Measurements from ENCODE around the gene BCR.

BCR gene

DNA sequence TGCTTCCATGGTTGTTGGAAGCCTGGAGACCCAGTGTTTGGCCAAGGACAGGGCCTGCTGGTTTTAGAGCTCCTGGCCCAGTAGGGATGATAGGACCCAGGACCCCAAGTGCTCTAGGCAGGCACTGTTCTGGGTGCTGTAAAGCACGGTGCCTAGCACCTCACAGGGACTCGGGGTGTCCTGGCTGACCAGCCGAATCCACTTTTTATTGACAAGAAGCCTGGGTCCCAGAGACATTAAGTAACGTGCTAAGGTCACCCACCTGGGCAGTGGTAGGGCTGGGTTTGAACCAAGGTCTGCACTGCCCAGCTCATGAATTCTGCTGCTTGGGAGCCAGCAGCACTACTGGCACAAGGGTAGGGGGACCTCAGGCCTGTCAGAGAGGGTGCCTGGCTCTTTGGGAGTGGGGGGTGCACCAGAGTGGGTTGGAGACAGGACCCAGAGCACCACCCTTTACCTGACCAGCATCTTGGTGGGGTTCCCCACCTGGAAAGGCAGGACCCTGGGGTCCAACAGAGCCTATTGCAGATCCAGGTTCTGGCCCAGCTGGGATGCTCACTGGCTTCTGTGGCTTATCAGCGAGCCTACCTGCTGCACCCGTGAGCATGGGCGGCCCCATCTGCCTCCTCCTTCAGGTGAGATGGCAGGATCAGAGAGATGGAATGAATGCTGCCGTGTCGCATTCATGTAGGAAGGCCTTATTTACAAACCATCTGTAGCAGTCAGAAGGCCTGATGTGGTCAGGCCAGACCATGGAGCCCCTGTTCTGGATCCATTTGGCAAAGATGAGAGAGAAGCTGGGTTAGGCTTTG, 52.0 kb downstream of the BCR start:
- no peak for DNase-seq

DNA sequence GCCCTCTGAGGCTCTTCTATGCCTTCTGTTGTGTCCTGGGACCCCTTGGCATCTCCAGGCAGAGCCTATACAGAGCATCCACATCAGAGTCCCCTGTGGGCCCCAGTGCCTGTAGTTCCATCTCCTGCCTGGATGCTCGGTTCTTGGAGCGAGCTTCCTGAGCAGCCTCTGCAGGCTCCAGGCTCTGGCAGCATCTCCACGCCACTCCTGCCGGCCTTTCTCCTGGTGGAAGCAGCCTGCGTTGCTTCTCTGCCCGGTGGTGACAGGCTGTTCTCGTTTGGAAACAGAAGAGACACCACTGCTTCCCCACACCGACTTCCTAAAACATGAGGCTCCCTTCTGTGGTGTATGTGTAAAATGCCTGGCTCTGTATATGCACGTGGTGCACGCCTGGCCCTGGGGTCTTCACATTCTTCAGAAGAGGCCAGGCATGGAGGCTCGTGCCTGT, 52.8 kb downstream of the BCR start:
- DNase-seq, result peak; percentile 44 to 64

DNA sequence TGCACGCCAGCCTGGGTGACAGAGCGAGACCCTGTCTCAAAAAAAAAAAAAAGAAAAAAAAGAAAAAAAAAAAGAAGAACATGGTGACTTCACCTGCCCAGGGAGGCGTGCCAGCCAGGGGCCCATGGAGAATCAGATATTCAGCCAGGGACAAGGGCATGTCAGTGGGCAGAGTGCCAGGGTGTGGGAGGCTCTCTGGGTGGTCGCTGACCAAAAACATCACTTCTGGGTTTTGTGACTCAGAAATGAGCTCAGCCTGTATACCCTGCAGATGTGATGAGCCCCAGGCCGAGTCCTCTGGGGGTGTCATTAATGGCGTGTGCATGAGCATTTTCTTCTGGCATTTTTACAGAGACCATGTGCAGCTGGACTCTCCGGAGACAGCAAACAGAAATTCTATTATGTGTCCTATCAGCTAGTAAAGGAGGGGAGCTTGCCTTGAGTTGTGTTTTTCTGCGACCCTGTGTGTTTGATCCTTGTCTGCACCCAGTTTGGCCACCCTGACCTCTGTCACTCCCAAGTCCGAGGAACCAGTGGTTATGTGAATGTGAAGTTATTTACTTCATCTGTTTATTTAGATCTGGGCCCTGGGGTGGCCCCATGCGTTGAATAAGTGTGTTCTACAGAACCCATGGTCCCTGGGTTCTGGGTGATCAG, 53.6 kb downstream of the BCR start:
- no peak for DNase-seq

DNA sequence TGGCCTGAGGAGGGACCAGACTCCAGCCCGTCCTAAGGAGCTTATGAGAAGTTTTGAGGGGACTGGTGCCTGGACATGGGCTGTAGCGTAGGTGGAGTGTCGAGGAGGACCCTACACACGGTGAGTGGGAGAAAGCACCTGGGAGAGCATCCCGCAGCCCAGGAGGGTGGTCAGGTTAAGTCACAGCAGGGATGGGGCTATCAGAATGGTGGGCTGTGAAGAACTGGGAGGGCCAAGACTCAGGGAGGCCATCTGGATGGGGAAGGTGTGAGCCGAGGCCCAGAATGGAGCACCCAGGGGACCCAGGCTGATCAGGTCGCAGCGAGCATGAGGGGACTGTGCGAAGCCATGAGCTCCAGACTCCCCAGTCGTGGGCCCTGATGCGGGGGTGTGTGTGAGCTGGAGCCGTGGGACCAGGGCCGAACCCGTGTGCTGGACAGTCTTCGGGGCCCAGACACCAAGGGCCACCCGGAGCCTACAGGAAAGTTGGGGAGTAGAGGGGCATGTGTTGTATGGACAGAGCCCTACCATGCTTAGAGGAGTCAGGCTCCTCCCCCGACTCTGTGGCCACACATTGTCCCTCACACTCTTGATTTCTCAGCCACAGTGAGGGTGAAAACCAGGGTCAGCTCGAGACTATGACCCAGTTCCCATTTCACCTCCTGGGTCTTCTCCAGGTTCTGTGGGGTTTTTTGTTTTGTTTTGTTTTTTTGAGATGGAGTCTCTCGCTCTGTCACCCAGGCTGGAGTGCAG, 54.3 kb downstream of the BCR start:
- no peak for DNase-seq

DNA sequence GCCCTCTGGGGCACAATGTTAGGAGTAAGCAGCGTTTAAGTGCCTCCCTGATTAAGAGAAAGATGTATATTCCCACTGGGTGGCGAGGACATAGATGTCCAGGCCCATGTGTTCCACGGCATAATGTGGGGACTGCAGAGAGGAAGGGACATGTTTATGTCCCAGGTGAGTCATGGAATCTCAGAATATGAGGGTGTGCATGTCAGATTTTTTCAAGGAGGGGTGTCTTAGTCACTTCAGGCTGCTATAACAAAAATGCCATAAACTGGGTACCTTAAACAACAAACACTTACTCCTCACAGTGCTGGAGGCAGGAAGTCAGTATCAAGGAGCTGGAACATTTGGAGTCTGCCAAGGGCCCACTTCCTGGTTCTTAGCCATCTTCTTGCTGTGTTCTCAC, 55.1 kb downstream of the BCR start:
- no peak for DNase-seq

DNA sequence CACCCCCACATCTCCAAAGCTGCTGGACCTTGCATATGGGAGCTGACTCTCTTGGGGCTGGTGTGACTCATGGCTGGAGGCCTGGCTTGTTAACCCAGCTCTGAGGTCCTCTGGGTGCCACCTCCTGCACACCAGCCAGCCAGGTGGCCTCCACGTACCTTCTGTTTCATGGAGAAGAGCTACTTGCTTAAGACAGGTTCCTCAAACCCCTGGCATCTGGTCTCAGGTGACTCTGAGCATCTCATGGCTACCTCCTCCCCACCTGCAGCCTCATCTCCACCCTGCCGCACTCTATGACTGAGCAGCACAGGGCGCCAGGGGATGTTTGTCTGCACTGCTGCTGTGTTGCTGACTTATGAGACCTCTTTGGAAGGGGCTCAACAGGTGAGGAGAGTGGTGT, 55.7 kb downstream of the BCR start:
- DNase-seq, result no peak

DNA sequence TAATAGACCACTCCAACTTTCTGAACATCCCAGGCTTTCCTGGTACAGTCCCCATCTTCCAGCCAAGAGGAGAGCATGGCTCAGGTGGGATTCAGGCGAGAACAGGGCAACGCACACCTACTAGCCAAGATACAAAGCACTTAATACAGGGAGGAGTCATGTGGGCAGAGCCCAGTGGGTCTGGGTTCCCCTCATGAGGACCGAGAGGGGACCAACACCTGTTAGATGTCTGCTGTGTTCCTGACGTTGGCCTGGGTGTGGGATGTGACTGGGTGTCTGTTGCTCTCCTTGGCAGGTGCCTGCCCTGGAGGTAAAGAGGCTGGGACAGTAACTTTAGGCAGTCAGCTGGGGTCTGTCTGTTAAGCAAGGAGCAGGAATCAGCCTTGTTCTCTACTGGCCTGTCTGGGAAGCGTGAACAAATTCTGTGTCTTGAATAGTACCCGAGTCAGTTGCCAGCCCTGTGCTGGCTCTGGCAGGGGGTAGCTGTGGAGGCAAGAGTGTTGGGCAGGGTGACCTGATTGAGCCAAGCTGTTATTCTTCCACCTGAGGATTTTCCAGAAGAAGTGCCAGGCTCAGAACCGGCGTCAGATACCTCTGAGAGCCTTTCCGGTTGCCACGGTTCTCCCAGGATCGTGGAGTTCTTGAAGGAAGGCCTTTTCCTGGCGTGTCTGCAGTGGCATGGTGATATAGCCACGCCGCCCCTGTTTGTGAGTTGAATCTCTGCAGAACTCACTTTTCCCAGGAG, 56.3 kb downstream of the BCR start:
- no peak for DNase-seq

DNA sequence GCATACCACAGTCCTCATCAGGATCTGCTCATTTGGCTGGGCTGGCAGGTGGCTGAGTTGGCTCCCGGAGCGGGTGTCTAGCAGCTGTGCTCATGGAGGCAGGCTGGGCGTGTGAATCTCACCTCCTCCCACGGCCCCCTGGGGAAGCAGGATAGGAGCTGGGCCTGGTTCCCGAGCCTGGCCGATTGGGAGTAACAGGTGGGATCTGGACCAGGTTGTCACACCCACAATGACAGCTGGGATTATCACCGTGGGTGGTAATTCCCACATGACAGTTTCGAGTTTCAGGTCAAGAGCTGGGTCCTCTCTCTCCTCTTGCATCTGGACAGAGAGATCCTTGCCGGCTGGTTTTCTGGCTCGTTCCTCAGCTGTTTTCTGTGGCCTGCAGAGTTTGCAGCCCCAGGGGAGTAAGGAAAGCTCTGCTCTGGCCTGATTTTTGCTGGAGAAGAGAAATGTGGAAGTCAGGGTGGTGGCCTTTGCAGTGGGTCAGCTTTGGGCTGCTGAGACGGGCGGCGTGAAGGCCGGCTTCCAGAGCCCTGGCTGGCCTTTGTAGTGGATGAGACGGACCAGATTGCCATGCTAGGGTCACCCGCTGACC, 57.0 kb downstream of the BCR start:
- no peak for DNase-seq

DNA sequence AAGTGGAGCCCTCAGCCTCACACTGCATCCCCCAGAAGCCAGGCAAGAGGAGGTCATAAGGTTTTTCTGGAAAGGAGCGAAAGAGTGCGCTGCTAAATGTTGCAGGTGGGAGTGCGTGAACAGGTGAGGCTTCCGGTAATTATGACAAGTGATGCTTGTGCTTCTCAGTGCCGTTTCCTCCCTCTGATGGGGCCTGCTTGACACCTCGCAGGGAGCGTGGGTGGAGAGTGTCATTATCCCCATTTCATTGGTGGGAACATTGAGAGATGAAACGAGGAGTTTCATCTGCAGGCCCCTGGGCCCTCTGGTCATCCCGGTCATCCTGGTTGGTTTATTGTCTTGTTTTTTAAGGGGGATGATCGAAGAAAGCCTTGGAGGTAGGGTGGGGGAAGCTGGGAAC, 57.5 kb downstream of the BCR start:
- DNase-seq, result no peak

DNA sequence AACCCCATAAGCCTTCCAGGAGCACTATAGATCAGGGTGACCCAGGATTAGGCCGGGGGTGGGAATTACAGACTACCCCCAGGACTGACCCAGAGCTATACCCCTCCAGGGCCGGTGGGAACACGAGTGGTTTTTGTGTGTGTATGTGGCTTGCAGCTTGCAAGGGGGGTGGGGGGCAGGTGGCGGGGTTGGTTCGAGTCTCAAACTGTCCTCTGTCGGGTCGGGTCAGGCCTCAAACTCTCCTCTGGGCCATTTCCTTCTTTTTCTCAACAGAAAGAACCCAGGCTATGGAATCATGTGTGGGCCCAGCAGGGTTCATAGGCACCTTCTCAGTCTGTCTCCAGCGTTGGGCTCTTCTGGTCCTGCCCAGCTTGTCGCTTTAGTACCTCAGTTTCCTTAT, 58.4 kb downstream of the BCR start:
- no peak for DNase-seq

DNA sequence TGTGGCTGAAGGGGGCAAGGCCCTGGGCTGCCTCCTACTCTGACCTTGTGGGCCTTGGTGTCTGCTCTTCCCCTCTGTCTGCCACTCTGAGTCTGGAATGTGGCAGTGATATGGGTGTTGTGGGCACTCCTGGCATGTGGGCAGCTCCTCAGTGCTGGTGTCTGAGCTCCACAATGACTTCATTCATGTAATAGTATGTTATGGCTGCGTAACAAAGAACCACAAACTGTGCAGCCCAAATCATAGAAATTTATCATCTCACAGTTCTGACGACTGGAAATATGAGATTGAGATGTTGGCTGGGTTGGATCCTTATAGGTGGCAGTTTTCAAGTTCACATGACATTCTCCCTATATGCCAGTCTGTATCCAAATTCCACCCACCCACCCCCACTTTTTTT, 59.1 kb downstream of the BCR start:
- DNase-seq, result no peak

DNA sequence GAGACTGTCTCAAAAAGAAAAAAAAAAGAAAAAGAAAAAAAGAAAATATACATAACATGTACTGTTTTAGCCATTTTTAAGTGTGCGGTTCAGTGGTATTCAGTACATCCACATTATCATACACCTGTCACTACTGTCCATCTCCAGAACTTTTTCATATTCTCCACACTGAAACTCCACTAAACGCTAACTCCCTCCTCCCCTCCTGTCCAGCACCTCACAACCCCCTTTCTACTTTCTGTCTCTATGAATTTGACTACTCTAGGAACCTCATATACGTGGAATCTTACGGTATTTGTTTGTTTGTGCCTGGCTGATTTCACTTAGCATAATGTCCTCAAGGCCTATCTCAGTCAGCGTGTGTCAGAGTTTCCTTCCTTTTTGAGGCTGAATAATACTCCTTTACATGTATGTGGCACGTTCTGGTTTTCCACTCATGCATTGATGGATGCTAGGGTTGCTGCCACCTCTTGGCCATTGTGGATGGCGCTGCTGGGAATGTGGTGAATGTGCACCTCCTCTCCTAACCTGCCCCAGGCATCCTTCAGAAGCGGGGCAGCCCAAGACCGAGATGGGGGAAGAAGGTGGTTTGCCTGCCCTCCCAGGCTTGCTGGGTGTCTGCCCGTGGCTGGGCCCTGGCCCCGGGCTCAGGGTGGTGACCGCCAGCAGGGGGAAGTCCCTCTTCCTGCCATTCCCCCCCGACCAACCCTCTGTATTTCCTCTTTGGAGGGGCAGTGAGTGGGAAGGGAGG, 60.5 kb downstream of the BCR start:
- DNase-seq, result peak; percentile 19 to 28

DNA sequence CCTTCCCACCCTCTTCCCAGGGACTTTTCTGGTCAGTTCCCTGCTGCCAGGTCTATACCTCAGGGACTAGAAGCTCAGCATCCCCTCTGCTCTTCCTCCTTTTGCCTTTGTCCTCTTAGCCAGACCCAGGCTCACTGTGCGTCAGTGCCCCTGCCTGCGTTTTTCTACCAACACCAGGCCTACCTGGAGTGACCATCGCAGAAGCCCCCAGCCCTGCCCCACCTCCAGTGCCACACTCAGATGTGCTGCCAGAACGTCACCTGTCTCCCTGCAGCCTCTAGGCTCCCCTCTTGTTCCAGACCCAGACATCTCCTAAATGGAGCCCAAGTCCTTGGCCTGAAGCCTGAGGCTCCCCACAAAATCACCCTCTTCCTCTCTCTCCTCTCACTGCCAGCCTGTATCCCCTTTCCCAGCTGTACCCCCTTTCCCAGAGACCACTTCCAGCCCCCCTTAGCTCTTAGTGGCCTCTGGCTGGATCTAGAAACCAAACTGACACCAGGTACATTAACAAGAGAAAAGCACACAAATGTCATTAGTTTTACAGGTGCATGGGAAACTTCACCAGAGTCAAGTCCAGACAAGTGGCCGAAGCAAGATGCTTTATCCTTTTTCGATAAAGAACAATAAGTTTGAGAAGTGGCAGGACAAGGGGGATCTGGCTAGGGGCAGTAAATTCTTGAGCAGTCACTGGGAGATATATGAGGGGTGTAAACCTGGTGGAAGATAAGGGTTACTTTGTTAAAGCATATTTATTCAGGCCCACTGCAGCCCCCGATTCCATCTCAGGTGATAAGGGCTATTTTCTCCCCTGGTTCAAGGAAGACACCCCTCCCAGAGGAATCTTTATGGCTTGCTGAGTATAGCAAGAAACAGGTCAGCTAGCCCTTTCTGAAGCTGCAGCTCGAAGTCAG, 61.5 kb downstream of the BCR start:
- DNase-seq, result no peak

DNA sequence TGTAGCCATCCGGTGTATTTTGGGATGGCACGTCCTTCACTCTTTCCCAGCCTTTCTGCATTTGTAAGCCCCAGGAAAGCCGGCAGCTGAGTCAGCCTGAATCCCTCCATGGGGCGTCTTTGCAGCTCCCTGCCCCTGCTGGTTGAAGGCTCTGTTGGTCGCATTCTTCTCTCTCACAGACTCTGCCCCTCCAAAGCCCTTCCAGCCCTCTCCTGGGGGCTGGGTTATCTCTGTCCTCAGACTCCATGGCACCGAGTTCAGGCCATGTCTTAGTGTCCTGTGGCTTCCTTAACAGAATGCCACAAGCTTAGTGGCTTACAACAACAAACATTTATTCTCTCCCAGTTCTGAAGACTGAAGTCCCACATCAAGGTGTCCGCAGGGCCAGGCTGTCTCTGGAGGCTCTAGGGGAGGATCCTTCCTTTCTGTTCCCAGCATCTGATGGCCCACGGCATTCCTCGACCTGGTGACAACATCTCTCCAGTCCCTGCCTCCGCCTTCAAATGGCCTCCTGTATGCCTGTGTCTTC, 62.2 kb downstream of the BCR start:
- DNase-seq, result no peak

DNA sequence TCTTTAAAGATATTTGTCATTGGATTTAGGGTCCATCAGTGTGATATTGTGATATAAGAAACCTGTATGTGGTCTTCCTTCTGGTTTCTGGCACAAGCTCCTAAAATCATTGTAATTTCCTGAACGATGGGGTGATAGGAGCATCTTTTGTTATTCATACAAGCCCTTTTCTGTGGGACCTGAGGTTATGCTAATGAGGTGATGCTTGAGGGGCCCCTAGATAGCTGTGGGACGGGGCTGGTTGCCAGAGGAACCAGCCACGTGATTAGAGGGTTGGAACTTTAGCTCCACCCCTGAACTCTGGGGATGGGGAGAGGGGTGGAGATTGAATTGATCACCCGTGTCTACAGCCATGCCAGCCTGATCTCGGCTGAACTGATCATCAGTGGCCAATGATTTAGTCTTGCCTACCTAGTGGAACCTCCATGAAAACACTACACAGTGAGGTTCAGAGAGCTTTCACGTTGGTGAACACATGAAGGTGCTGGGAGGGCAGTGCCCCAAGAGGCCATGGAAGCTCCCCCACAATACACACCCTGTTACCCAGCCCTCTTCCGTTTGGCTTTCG, 62.8 kb downstream of the BCR start:
- DNase-seq, result no peak

DNA sequence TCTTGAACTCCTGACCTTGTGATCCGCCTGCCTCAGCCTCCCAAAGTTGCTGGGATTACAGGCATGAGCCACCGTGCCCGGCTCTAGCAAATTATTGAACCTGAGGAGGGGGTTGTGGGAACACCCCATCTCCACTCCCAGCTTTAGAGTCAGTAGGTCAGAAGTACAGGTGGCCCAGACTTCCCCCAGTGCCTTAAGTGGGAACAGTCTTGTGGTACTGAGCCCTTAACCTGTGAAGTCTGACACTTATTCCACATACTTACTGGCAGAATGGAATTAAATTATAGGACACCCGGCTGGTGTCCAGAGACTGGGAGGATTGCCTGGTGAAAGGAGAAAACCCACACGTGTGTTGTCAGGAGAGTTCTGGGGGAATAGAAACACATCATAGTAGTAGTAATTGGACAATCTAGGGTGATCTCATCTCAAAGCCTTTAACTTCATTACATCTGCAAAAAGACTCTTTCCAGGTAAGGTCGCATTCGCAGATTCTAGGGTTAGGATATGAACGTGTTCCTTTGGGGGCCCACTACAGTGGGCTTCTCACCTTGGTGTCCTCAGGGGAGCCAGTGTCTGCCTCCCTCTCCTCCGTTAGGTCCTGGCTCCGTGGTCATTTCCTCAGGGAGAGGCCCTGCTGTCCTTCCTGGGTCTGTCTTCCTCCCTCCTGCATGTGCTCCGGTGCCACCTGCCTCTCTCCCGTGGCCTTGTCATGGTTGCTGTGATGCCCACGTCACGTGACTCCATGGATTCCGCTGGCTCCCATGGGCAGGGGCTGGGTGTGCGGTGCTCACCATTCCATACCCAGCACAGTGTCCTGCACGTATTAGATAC, 63.8 kb downstream of the BCR start:
- DNase-seq, result no peak

DNA sequence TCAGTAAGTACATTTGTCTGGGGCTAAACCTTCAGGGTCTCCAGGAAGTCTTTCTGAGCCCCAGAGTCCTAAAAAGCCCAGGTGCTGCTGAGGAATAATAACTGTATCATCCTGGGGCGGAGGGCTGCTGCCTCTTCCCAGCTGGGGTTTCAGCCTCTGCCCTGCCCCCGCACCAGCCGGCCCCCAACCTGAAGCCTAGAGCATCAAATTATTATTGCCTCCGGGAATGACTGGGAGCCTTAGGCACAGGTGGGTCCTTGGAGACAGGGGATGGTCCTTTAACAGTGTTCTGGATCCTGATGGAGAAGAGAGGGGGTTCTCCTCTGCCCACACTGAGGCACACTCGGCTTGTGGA, 64.4 kb downstream of the BCR start:
- DNase-seq, result no peak

DNA sequence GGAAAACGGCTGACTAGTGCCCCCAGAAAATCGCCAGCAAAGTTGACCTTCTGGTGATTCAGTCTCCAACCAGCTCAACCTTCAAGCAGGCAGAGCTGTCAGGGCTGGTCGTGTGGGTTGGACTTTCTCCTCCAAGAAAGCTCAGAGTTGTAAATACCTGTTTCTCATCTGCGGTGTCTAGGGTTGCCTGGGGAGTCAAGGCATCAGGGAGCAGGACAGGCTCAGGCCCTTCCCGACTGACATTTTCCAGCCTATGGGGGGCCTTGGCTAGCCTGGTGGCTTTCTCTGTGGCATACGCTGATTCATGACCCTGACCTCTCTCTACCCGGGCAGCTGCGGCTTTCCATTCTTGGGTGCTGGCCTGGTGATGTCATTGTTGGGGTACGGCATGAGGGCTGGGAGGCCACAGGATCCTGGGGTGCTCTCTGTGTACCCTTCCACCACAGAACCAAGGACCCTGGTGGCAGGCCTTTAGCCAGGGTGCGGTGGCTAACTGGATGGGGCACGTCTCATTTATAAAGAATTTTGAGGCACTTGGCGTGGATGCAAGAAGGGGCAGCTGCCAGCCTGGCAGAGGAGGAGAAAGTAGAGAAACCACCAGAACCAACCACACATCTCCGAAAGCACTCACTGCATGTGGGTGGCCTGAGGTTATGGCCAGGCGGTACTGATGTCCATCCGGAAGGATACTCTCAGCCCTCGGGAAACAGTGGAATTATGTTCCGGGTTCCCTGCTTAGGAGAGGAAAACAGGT, 64.9 kb downstream of the BCR start:
- DNase-seq, result no peak

DNA sequence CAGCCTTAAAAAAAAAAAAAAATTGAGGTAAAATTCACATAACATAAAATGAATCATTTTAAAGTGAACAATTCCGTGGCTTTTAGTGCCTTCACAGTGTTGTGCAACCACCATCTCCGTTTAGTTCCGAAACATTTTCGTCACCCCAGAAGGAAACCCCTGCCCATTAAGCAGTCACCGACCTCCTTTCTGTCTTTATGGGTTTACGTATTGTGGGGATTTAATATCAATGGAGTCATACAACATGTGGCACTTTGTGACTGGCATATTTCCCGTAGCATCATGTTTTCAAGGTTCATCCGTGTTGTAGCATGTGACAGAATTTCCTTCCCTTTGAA, 65.5 kb downstream of the BCR start:
- DNase-seq, result no peak

Data from inflammatory macrophage (primary cell).